SHP77 treated with DMSO at 0.1 percent for 48 hours (cell line): Measurements from ENCODE around the gene HIBCH.

Experiments used
- DNase-seq: peaks from one replicate; lab custom pipeline; 2025; lab: John Stamatoyannopoulos, UW

HIBCH gene

GRCh38 chr2:190188289-190188688 lies 131.3 kb downstream of the HIBCH start:
- no peak for DNase-seq

- DNase-seq: no peak
These were observed 133.4 kb downstream of the HIBCH start for GRCh38 chr2:190186238-190186637.

GRCh38 chr2:190185380-190185779 lies 134.2 kb downstream of the HIBCH start:
- DNase-seq: no peak

GRCh38 chr2:190184460-190184859 lies 135.2 kb downstream of the HIBCH start:
- no peak for DNase-seq

GRCh38 chr2:190183539-190183938 lies 136.1 kb downstream of the HIBCH start:
- DNase-seq: no peak

- no peak for DNase-seq
These were observed 137.5 kb downstream of the HIBCH start for GRCh38 chr2:190182071-190182524.

- DNase-seq: no peak
These were observed 138.4 kb downstream of the HIBCH start for GRCh38 chr2:190181123-190181669.

- DNase-seq: peak; percentile 66
These were observed 139.1 kb downstream of the HIBCH start for GRCh38 chr2:190180313-190181122.

GRCh38 chr2:190179754-190180312 lies 139.8 kb downstream of the HIBCH start:
- no peak for DNase-seq

- DNase-seq: no peak
These were observed 141.4 kb downstream of the HIBCH start for GRCh38 chr2:190178066-190178722.

GRCh38 chr2:190177249-190178040 lies 142.2 kb downstream of the HIBCH start:
- DNase-seq: no peak

- no peak for DNase-seq
These were observed 146.2 kb downstream of the HIBCH start for GRCh38 chr2:190173392-190173791.

- no peak for DNase-seq
These were observed 149.0 kb downstream of the HIBCH start for GRCh38 chr2:190170673-190171072.

GRCh38 chr2:190169221-190170072 lies 150.2 kb downstream of the HIBCH start:
- no peak for DNase-seq

GRCh38 chr2:190167702-190168101 lies 151.9 kb downstream of the HIBCH start:
- DNase-seq: no peak

- no peak for DNase-seq
These were observed 154.1 kb downstream of the HIBCH start for GRCh38 chr2:190165491-190165890.

GRCh38 chr2:190162851-190163250 lies 156.8 kb downstream of the HIBCH start:
- no peak for DNase-seq

- DNase-seq: no peak
These were observed 160.2 kb downstream of the HIBCH start for GRCh38 chr2:190159453-190159852.

GRCh38 chr2:190158798-190159434 lies 160.7 kb downstream of the HIBCH start:
- DNase-seq: no peak
